Mucosa of gallbladder (tissue), 1 donor: ENCODE data around the gene BST1. TPM values are rescaled to one million over a fixed set of nuclear protein-coding genes. Genes with fewer than 3 reads are reported as not detected.
"Not testable (repeated sequence)": the region's sequence is repeated elsewhere in the genome, so short reads cannot be mapped to it uniquely, and the experiment has no call there.

ENCODE experiments used
- DNase-seq: peaks from one replicate; pipeline ENCODE4 v3.0.0-alpha.2; 2020; ENCODE audit warnings: low spot score
- total RNA-seq: library from RNA; stranded (reverse); gene quantifications from one replicate; pipeline ENCODE4 v1.2.1, GENCODE V29; 2021
- donor health status: DM: no; HTN: no; CAD: no.

BST1 gene
- total RNA-seq, 1 donor from 2014 or later: 12.7 TPM

DNA sequence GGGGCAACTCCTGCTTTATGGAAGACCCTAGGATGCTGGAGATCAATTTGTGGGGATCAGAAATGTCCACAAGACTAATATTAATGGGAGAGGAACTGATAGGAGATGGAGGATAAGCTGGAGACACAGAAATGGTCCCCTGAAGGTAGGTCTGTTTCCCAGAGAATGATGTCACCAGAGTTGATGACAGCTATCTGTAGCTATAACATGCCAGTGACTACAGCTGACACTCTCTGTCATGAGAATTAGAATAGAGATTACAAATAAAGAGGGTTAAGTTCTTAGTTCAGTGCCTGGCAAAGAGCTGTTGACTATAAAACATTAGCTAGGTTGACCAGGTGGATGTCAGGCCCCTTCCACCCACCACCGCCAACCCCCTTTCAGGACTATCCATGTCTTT is 9.3 kb downstream of the BST1 start:
- DNase-seq: no peak

- no peak for DNase-seq
Measured at GRCh38 chr4:15714141-15714540, 11.3 kb downstream of the BST1 start.

- peak; percentile 31 for DNase-seq
Measured at GRCh38 chr4:15714646-15715435, 12.0 kb downstream of the BST1 start.

DNA sequence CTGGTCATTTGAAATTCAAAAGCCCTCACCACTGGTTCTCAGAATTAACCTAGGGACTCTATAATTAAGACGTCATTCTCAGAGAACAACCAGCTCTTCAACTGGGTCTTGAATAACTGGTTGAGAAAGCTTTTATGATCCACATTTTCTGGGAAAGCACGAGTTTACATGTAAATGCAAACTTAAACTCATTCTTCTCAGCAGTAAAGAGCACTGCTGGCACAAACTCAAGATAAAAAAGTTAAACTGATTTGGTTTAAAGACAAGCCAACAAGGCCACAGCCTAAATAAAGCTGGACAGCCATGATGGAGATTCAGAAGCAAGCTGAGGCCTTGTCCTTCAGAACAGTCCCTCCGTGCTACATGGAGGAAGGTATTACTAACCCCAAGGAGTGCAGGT is 13.2 kb downstream of the BST1 start:
- no peak for DNase-seq

GRCh38 chr4:15717086-15717485 is 14.2 kb downstream of the BST1 start:
- no peak for DNase-seq

- DNase-seq: no peak
Measured at GRCh38 chr4:15717657-15718416, 15.0 kb downstream of the BST1 start.

DNA sequence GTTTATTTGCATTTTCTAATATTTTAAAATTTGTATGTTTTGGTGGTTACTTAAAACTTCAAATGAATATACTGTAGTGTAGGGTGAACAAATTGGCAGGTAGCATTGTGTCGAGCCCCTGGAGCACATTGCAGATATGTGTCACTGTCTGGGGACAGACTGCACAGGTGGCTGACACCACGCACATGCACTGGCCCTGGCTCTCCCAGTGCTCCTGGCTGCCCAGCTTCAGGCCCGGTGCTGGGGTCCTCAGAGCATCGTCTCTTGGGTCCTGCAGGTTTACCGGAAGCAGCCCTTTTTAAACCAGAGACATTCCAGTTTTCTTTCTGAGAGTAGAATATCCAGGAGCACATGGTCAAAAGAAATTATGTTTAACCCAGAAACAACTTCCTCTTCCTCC is 15.6 kb downstream of the BST1 start:
- no peak for DNase-seq

DNA sequence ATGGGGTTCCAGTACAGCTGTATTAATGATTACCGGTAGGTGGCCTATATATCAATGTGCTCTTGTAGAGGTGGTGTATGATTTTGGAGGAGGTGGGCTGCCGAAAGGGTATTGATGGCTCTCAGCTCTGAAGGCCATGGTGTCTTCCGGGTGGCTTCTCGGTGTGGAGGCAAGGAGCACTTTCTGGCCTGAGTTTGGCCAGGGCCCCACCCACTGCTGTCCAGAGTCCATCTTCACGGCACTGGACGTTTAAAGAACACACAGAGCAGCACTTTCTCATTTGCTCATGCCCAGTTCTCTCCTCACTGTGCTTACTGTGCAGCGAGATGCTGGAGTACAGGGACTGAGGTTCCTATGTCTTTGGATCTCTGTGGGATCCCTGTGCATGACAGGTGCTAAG is 16.1 kb downstream of the BST1 start:
- DNase-seq: peak; percentile 23

- DNase-seq: no peak
Measured at GRCh38 chr4:15719506-15719905, 16.6 kb downstream of the BST1 start.

GRCh38 chr4:15720851-15721250 is 18.0 kb downstream of the BST1 start:
- no peak for DNase-seq

DNA sequence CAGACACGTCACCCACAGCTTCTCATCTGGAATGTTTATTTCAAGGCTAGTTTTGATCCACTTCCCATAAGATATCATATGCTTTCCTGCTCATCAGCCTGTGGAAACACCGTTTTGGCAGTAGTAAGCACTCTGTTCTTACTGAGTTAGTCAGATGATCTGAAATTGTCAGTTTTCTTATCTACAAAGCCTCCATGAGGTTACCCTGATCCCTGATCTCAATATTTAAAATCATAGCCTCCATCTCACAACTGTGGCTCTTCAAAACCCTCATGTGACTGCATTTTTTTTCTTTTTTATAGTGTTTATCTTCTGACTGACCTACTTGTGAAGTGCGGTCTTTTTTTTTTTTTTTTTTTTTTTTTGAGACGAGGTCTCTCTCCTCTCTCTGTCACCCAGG is 22.7 kb downstream of the BST1 start:
- DNase-seq: no peak

GRCh38 chr4:15729910-15730533 is 27.2 kb downstream of the BST1 start:
- DNase-seq: peak; percentile 18

DNA sequence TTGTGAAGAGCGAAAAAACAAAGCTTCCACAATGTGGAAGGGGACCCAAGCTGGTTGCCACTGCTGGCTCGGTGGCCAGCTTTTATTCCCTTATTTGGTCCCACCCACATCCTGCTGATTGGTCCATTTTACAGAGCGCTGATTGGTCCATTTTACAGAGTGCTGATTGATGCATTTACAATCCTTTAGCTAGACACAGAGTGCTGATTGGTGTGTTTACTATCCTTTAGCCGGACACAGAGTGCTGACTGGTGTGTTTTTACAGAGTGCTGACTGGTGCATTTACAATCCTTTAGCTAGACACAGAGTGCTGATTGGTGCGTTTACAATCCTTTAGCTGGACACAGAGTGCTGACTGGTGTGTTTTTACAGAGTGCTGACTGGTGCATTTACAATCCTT is 30.2 kb downstream of the BST1 start:
- DNase-seq: not testable (repeated sequence)

DNA sequence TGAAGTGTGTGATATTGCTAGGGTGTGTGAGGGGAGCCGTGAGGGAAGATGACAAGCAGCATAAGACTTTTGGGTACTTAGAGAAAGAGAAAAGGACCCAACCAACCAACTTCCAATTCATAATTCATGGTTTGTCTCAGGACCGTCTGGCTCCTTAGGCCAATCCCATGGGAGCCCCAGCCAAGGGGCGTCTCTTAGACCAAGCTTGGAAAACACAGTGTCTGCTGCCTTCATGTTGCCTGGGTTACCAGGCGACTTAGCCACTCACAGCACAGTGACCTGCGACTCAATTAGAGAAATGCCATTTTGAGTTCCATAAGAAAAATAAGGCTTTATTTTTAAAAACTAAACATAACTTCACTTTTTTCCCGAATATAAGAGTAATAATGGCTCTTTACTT is 32.7 kb downstream of the BST1 start:
- no peak for DNase-seq

DNA sequence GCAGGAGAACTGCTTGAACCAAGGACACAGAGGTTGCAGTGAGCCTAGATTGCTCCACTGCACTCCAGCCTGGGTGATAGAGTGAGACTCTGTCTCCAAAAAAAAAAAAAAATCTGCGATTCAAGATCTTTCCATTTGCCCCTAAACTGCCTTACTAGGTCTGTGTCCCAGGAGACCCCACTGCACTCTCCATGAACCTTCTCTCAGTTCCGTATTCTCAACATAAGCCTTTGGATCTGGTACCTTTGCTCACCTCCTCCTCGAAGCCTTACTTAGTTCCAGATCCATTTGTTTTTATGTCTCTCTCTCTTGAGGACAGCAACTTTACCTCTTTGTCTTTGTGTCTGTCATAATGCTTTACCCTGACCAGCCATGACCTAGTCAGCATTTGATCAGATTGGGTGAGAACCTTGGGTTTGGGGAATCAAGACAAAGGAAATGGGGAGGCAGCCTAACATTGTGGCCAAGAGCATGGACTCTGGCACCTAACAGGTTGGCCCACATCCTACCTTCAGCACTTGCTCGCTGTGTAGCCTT is 33.7 kb downstream of the BST1 start:
- no peak for DNase-seq

DNA sequence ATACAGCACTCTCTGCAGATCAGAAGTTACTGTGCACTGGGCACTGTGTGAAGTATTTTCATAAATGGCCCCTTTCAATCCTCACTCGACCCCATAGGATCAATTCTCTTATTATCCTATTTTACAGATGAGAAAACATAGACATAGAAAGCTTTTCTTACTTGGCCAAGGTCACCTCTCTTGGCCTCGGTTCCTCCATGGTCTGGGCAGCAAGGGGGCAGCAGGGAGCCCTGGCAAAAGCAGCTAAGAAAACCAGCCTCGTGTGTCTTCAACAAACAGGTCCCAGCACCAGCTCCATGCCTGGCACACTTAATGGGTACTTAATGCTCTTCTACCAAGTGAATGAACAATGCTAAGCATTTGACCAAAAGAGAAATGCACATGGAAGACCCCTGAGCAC is 34.4 kb downstream of the BST1 start:
- DNase-seq: no peak

DNA sequence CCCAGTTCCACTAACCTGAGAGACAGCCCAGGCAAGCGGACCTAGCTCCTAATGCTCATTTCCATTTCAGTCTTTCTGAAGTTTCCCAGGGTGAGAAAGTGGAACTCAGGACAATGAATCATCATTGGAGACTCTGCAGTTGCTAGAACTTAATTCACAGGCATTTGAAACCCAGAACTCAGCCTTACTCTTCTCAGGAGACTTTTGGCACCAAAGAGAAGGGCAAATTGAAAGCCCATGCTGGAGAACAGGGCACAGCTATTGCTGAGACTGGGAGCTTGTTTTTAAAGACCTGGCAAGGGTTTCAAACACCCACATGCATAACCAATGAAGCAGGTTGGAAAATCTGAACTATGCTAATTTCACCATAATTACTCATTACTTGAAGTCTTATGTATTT is 36.0 kb downstream of the BST1 start:
- DNase-seq: no peak

DNA sequence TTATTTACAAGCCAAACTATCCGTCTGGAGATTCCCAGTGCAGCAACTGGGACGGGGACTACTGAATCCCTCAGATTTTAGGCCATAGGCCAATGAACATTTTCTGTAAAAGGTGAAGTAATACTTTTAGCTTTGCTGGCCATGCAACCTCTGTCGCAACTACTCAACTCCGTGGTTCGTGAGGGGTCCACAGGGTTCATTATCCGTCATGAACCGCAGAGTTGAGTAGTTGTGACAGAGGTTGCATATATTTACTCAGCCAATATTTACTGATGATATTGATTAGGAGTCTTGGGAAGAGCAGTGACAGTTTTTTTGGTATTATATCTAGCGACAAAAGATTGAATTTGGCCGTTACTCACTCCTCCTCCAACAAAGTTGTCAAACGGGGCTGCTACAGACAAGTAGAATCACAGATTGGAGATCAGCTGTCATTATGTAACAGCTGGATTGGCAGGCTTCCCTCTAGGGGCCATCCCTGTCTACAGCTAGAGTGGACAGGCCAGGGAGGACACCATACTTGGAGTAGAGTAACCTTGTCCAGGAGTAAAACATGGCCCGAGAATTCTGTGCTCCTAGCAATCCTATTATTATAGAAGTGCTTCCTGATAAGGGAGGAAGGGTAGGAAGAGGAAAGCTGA is 38.0 kb downstream of the BST1 start:
- no peak for DNase-seq

- DNase-seq: no peak
Measured at GRCh38 chr4:15742083-15742582, 39.3 kb downstream of the BST1 start.

- DNase-seq: no peak
Measured at GRCh38 chr4:15742637-15743036, 39.8 kb downstream of the BST1 start.

DNA sequence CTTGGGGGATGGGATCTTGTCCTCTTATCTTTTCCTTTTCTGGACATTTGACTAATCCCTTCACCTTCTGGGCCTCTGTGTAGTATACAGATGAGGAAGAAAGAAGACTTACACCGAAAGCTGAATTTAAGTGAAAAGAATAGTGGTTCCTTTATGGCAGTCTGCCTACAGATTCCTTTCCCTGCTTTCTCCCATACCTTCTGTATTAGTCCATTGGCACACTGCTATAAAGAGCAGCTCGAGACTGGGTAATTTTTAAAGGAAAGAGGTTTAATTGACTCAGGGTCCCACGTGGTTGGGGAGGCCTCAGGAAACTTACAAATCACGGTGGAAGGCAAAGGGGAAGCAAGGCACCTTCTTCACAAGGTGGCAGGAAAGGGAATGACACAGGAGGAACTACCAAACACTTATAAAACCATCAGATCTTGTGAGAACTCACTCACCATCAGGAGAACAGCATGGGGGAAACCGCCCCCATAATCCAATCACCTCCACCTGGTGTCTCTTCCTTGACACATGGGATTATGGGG is 41.2 kb downstream of the BST1 start:
- no peak for DNase-seq

GRCh38 chr4:15746110-15746509 is 43.2 kb downstream of the BST1 start:
- DNase-seq: no peak
